Stimulated activated CD4-positive, alpha-beta T cell treated with anti-CD3 and anti-CD28 coated beads, Interleukin-15, amount 100 ng/mL, for 1 hour (primary cell): ENCODE results near the gene PHF21A.

Source experiments
- DNase-seq, 2 donors: peaks; one replicate each; pipeline ENCODE4 v3.0.0-alpha.2; 2020; ENCODE audit warnings: low read depth in 1 of 2, low spot score in 1 of 2

Gene PHF21A

GRCh38 chr11:45887587-45887986 is 233.7 kb downstream of the PHF21A start:
- DNase-seq: no peak

- DNase-seq: no peak
Measured at GRCh38 chr11:45886816-45887520, 234.3 kb downstream of the PHF21A start.

DNA sequence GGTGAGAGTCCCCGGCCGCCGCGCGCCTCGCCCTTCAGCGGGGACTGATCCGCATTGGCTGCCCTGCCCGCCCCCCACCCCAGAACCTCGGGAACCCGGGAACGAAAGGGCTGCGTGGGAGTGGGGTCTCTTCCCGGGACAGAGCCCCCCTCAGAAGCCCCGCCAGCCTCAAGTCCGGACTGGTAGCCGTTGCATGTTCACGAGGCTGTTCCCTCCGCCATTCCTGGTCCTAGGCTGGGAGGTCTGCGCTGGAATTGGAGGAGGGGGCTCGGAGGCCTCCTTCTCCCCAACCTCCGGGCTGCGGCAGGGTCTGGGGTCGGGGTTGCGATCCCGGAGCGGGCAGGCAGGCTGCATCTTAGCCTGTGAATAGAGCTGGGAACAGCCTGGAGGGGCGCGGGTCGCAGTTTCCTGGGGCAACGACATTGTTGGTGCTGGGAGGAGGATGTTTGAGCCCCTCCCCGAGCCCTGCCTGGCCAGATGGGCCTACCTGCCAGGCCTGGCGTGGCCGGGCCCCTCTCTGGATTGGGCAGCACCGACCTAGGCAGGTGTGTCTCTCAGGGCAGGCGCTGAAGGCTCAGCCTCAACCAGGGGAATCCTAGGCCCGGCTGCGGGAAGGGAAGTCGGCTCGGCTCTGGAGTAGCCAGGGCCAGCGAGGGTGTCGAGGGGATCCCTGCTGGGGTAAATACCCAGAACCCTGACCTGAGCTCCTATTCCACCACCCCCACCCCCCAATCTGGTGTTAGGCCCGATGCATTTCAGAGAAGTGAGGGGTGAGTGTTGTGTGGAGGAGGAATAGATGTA is 235.1 kb downstream of the PHF21A start:
- no peak for DNase-seq

DNA sequence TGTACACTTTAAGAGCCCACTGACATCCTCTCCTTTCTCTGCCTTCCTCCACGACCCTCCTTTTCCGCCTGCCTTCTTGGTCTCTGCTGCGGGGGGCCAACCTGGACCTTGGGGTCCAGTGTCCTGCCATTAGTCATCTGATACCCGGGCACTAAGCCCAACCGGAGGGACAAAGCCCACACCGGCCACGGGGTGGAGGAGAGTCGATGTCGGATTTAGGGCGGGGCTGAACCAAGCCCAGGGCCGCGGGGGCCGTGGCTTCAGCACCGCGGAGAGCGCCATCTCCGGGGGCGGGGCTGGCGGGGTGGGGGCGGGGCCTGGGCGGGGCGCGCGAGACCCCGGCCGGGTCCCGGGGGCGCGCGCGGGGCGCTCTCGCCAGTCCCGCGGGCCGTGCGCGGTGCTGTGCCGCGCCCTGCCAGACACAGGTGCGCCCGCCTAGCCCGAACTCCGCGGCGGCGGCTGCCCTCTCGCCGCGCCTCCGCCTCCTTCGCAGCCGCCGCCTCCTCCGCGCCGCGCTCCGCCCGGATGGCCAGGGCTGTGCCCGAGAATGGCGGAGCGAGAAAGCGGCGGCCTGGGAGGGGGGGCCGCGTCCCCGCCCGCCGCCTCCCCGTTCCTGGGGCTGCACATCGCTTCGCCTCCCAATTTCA is 235.9 kb downstream of the PHF21A start, which contains the start of gene MAPK8IP1:
Gene MAPK8IP1 (plus strand): TSS at position 378 of the 647 bp plus-strand sequence. CDS start 170 bp downstream, at position 548.
- peak; percentile 22 to 44 for DNase-seq

GRCh38 chr11:45884596-45885185 is 236.6 kb downstream of the PHF21A start:
- DNase-seq: no peak
